ENCODE results near the gene PLD6.
"Not testable (repeated sequence)": the region's sequence is repeated elsewhere in the genome, so short reads cannot be mapped to it uniquely, and the experiment has no call there.

Gene PLD6

GRCh38 chr17:17177176-17177575 lies 29.0 kb downstream of the PLD6 start:
- DNase-seq, result no peak

- no peak for DNase-seq
Observed at GRCh38 chr17:17176341-17176740, 29.8 kb downstream of the PLD6 start.

GRCh38 chr17:17175917-17176316 lies 30.2 kb downstream of the PLD6 start:
- no peak for DNase-seq

GRCh38 chr17:17175340-17175739 lies 30.8 kb downstream of the PLD6 start:
- no peak for DNase-seq

GRCh38 chr17:17173921-17174320 lies 32.2 kb downstream of the PLD6 start:
- DNase-seq, result no peak

GRCh38 chr17:17172990-17173389 lies 33.1 kb downstream of the PLD6 start:
- no peak for DNase-seq

- no peak for DNase-seq
Observed at GRCh38 chr17:17172001-17172939, 33.9 kb downstream of the PLD6 start.

GRCh38 chr17:17171186-17171585 lies 34.9 kb downstream of the PLD6 start:
- DNase-seq, result no peak

- DNase-seq, result no peak
Observed at GRCh38 chr17:17170346-17170985, 35.7 kb downstream of the PLD6 start.

GRCh38 chr17:17169396-17169795 lies 36.7 kb downstream of the PLD6 start:
- DNase-seq, result no peak

GRCh38 chr17:17168401-17168800 lies 37.7 kb downstream of the PLD6 start:
- no peak for DNase-seq

- no peak for DNase-seq
Observed at GRCh38 chr17:17167986-17168385, 38.1 kb downstream of the PLD6 start.

GRCh38 chr17:17167356-17167755 lies 38.8 kb downstream of the PLD6 start:
- no peak for DNase-seq

- DNase-seq, result no peak
Observed at GRCh38 chr17:17166446-17166845, 39.7 kb downstream of the PLD6 start.

- no peak for DNase-seq
Observed at GRCh38 chr17:17165666-17166308, 40.3 kb downstream of the PLD6 start.

- DNase-seq, result no peak
Observed at GRCh38 chr17:17164676-17165075, 41.5 kb downstream of the PLD6 start.

- DNase-seq, result no peak
Observed at GRCh38 chr17:17164156-17164555, 42.0 kb downstream of the PLD6 start.

GRCh38 chr17:17161759-17162158 lies 44.4 kb downstream of the PLD6 start:
- DNase-seq, result no peak

GRCh38 chr17:17161121-17161520 lies 45.0 kb downstream of the PLD6 start:
- DNase-seq, result no peak

- DNase-seq, result no peak
Observed at GRCh38 chr17:17159571-17159970, 46.6 kb downstream of the PLD6 start.

- not testable (repeated sequence) for DNase-seq
Observed at GRCh38 chr17:17158506-17158905, 47.6 kb downstream of the PLD6 start.

- no peak for DNase-seq
Observed at GRCh38 chr17:17157041-17157440, 49.1 kb downstream of the PLD6 start.
